Hematopoietic multipotent progenitor cell treated with erythropoietin and hydrocortisone succinate and interleukin-3 and kit ligand, for 17 days (in vitro differentiated cells): Measurements from ENCODE around the gene RPL4.
"Not testable (repeated sequence)": the region's sequence is repeated elsewhere in the genome, so short reads cannot be mapped to it uniquely, and the experiment has no call there.

ENCODE experiments used
- DNase-seq: peaks from one replicate; pipeline ENCODE4 v3.0.0-alpha.2; 2015; ENCODE audit warnings: low spot score

RPL4 gene

GRCh38 chr15:66489179-66489791 is 15.4 kb downstream of the RPL4 start:
- DNase-seq = no peak

- no peak for DNase-seq
Observed at GRCh38 chr15:66488525-66488924, 16.1 kb downstream of the RPL4 start.

- no peak for DNase-seq
Observed at GRCh38 chr15:66486887-66487286, 17.8 kb downstream of the RPL4 start.

GRCh38 chr15:66484539-66485112 is 20.0 kb downstream of the RPL4 start:
- no peak for DNase-seq

GRCh38 chr15:66483131-66483566 is 21.5 kb downstream of the RPL4 start:
- no peak for DNase-seq

- DNase-seq = no peak
Observed at GRCh38 chr15:66482539-66482938, 22.1 kb downstream of the RPL4 start.

- DNase-seq = no peak
Observed at GRCh38 chr15:66481107-66481856, 23.4 kb downstream of the RPL4 start.

GRCh38 chr15:66480267-66480666 is 24.4 kb downstream of the RPL4 start:
- no peak for DNase-seq

GRCh38 chr15:66477011-66477410 is 27.6 kb downstream of the RPL4 start:
- DNase-seq = no peak

GRCh38 chr15:66476535-66476934 is 28.1 kb downstream of the RPL4 start:
- DNase-seq = no peak

- DNase-seq = no peak
Observed at GRCh38 chr15:66474963-66475362, 29.7 kb downstream of the RPL4 start.

GRCh38 chr15:66474135-66474534 is 30.5 kb downstream of the RPL4 start:
- no peak for DNase-seq

- no peak for DNase-seq
Observed at GRCh38 chr15:66472176-66472999, 32.3 kb downstream of the RPL4 start.

- DNase-seq = not testable (repeated sequence)
Observed at GRCh38 chr15:66470825-66471224, 33.8 kb downstream of the RPL4 start.

GRCh38 chr15:66467162-66468040 is 37.3 kb downstream of the RPL4 start:
- DNase-seq = not testable (repeated sequence)

GRCh38 chr15:66465294-66465693 is 39.4 kb downstream of the RPL4 start:
- not testable (repeated sequence) for DNase-seq

GRCh38 chr15:66462627-66463026 is 42.0 kb downstream of the RPL4 start:
- no peak for DNase-seq

- DNase-seq = no peak
Observed at GRCh38 chr15:66461917-66462316, 42.7 kb downstream of the RPL4 start.

- not testable (repeated sequence) for DNase-seq
Observed at GRCh38 chr15:66461294-66461693, 43.4 kb downstream of the RPL4 start.

GRCh38 chr15:66459818-66460615 is 44.6 kb downstream of the RPL4 start:
- DNase-seq = no peak

- no peak for DNase-seq
Observed at GRCh38 chr15:66456211-66456610, 48.4 kb downstream of the RPL4 start.
